Left renal pelvis (tissue), 4 donors: ENCODE data around the gene HSPA9. TPM values are rescaled to one million over a fixed set of nuclear protein-coding genes. Genes with fewer than 3 reads are reported as not detected.
A peak's percentile ranks its signal among the peaks of the same experiment; 100 is the strongest.

ENCODE experiments used
- DNase-seq, 4 donors: peaks; one replicate each; pipeline ENCODE4 v3.0.0-alpha.2; 2013; ENCODE audit warnings: low read depth in 4 of 4, low spot score in 3 of 4
- polyA plus RNA-seq, 4 donors: library from polyadenylated mRNA; unstranded; fragments of 120-200 nt; gene quantifications; one replicate each; pipeline ENCODE4 v1.2.1, GENCODE V29; 2013; ENCODE audit not compliant: insufficient read length in 4 of 4

HSPA9 gene
- polyA plus RNA-seq = 100 to 1,000 TPM; 172 to 362 (median 318) TPM

DNA sequence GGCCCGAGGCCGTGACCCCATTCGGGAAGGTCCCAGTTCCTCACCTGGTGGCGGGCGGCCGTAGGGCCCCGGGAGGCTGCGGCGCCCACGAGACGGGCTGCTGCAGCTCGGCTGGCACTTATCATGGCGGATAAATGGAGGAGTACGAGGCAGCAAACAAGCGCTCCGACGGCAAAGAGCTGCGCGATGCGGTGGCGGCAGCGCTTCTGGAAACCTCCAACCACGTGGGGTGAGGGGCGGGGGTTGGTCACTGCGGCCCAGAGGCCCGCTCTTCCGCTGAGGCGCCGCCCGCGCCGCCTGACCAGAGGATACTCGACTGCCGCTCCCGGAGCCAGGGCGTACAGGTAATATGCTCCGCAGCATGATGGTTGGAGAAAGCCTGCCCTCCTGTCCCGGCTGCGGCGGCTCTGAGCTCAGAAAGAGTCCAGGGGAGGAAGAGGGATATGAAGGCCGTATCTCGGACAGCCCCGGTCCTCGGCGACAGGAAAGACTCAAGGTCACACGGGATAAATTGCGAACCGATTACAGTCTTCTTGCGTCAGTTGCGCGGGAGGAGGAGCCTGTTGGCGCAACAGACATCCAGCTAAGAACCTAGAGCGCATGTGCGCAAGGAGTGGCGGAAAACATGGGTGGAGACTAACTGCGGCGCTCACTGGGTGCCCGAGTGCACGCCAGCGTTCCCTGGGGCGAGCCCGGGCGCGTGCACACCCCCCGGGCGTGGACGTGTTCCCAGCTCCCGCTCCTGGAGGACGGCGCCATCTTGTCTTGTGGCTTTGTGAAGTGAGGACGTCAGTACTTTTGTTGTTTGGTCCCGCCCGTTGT, at the start of gene HSPA9:
HSPA9 (minus strand) TSS at position 208 of the 822 bp plus-strand sequence; CDS start at position 125, 83 bp downstream.
- peak; percentile 99 to 100 (median 99) for DNase-seq

DNA sequence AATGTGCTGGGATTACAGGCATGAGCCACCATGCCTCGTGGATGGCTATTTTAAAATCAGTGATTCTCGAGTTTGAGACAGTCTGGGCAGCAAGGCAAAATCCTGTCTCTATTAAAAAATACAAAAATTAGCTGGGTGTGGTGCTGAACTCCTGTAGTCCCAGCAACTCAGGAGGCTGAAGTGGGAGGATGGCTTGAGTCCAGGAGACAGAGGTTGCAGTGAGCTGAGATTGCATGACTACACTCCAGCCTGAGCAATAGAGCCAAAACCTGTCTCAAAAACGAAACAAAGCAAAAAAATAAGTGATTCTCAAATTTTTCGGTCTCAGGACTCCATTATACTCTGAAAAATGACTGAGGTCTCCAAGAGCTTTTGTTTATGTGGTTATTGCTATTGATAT, 47.9 kb upstream of the HSPA9 start:
- no peak for DNase-seq

DNA sequence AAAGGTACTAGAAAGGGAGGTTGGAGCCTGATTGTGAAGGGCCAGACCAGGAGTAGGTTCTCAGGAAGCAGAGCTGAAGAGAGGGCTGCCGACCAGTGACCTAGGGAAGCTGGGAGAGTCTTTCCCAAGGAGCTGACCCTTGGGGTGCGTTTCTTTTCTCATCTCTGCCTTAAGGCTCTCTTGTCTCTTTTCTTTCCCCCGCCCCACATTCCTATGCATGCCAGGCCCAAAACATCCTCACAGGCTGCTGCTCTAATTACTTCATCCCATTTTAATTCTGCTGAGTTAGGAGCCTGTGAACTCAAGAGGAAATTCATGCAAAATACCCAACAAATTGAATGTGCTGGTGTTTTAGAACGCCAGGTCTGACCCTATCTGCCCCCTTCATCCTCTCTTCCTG, 46.9 kb upstream of the HSPA9 start:
- no peak for DNase-seq

DNA sequence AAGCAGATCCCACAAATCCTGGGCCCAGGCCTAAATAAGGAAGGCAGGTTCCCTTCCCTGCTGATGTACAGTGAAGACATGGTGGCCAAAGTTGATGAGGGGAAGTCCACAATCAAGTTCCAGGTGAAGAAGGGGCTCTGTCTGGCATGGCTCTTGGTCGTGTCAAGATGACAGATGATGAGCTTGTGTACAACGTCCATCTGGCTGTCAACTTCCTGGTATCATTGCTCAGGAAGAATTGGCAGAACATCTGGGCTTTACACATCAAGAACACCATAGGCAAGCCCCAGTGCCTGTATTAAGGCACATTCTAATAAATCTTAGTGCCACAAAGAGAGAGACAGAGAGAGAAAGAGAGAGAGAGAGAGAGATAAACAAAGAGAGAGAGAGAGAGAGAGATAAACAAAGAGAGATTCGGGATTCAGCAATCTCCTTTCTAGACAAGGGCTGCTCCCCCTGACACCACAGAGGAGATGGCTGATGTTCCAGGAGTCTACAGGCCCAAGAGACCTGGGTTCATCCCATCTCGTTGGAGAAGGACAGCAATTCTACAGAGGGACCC, 45.5 kb upstream of the HSPA9 start:
- DNase-seq = no peak

DNA sequence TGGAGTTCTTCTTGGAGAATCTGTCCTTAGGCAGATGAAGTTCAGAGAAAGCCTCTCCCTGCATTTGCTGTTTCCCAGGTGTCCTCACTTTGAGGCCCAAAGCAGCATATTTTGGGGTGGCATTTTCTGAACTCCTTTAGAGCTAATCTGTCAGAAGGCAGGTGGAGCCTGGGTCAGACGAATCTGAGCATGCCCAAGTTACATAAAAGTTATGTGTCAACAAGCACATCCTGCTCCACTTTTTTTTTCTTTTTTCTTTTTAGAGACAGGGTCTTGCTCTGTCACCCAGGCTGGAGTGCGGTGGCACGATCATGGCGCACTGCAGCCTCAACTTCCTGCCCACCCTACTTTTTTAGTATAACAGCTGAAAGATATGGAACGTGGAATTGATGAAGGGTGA, 41.3 kb upstream of the HSPA9 start:
- DNase-seq = no peak

DNA sequence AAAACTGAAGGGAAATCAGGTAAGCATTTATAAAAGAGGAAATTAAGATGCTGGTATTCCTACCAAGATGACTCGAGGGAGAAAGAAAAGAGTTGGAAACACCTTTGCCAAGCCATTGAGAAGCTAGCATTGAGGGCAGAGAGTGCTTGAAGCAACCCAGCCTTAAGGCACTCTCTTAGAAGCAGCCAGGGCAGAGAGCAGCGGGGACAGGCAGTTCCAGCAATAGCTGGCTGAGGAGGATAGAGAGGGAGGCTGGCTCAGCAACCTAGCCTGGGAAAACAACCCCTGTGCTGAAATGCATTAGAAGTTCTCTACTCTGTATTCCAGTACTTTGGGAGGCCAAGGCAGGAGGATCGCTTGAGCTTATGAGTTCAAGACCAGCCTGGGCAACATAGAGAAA, 40.3 kb upstream of the HSPA9 start:
- DNase-seq = no peak

DNA sequence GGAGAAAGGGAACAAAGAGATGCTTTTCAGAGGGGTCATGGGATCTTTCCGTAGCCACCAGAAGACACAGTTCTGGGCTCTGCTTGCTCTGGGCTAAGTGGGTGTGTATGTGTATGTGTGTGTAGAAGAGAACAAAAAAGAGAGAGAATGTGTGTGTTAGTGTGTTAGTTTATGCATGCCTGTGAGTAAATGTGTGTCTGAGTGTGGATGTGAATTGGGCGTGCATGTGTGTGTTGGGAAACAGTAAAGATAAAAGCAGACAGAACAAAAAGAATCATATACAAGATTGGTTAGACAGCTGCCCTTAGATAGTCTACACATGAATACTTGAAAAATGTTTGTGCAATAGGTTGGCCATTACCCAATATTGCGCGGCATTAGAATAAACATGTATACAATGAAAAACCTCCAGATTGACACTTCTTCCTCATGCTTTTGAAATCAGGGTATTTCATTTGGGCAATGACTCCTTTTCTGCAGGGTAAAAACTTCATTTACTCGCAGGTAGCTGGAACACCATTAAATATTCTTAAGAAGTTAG, 36.5 kb upstream of the HSPA9 start:
- no peak for DNase-seq

DNA sequence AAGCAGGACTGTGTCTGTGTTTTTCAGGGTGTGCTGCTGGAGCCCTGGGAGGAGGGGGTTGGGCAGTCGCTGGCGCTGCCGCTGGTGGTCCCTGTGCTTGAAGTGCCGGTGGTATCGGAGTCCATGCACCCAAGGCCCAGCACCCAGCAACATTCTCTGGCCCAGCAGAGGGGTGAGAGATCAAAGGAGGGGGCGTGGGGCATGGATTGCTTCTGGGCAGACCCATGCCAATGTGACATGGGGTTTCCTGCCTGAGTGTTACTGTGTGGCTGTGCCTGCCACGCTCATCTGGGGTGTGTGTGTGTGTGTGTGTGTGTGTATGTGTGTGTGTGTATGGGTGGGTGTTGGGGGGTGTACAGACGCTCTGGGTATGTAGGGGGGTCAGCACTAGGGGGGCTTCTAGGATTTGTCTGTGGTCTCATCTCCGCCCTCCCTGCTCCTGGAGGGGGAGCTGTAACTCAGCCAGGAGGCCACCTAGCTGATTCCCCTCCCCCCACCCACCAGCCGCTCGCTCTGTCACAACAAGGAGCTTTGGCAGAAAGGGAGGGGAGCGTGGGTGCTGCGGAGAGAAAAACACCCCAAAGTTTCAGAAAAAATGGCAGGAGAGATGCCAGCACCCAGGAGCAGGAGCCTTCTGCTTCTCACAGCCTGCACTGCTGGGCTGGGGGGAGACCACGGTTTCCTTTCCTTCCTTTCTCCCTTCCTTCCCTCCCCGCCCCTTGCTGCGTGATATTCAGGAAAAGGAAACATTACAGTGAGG, 35.9 kb upstream of the HSPA9 start:
- DNase-seq = peak in 2 of 4 donors; percentile 60 to 66

DNA sequence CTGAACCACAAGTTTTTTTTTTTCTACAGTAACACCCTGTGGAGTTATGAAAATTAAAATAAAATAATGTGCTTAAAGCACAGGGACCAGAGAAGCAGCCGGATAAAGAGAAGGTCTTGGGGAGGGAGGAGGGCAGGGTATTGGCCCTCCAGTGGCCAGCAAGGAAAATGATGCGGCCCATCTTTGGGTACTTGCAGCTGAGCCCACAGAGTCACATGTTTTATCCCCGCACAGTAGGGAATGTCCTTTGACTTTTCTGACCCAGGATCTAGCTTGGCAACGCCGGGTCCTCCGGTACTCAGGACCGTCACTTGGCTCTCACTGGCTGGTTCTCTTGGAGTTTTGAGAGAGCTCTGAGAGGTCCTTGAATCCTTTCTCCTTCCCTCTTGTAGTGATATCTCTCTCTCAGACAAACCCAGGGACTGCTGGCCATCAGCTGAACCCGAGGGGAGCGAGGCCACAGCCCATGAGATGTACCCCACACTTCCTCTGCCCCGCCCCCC, 35.3 kb upstream of the HSPA9 start:
- no peak for DNase-seq

DNA sequence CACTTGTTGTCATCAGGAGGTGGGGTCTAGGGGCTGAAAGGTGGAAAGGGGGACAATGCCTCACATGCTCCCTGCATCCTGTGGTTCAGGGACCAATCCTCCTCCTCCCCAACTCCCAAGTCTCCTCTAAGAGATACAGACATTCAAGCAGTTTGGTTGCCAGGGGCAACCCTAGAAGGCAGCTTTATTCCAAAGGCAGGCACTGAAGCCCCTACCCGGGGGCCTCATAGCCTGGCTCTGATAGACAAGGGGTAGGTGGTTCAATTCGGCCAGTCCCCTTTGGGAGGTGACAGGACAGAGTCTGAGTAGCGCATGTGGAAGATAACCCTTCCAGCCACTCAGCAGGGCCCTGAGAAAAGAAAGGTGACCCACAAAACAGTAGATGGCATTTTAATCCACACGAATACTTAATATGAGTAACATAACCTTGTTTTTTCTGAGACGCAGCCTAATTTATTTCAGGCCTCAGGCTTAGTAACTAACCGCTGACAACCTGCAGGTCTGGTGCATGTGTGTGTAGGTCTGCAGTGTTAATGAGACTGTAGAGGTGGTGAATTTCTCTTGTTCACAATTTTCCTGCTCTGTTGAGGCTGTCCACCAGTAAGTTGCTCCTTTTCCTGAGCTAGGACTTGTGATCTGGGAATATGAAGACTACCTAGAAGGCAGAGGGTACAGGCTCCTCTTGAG, 31.3 kb upstream of the HSPA9 start:
- DNase-seq = no peak

DNA sequence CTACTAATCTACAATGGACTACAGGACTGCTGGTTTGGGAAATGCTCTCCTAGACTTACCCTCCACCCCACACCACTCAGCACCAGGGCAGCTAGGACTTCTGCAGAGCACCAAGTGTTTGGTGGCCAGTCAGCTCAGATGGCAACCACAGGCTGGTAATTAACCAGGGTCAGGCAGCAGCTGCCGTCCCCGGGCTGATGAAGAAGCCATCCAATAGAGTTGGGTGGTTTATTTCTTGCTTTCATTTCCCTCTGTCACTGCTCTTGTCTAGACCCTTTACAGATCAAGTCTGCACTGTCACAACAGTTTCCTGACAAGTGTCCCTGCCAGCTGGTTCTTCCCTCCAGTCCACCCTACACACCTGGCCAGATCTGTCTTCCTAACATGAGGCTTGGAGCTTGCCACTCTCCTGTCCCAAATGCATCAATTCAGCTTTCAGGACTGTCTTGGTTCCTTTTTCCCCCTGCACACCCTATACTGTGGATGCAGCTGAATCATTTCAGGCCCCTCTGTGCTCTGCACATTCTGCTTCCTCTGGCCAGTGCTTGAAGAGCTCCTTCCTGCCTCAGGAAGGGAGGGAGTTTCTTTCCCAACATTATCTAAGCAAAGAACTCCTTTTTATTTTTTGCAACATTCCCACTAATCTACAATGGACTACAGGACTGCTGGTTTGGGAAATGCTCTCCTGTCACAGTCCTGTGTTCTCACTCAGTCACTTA, 30.2 kb upstream of the HSPA9 start:
- DNase-seq = no peak

DNA sequence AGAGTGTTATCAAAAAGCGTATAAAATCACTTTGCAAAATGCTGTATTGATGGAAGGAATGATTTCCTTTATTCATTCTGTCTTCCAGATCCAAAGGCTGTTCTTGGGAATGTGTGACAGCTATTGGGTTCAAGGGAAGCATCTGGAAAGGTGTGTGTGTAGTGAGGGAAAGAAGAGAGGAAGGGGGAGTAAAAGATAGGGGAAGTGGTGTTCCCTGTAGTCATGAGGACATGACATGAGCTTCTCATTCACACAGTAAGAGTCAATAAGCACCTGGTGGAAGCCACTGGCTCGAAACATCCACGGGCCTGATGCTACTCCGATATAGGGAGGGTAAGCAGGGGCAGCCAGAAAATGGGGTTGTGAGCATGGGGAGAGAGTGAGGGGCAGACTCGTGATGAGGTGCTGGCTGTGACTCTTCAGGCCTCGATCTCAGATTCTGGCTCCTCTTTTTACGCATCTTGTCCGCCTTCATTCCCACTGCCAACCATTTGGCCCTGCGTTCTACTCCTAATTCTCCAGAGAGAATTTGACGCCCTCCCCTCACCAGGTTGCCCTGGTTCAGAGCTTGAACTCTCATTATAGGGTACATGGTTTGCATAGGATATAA, 29.1 kb upstream of the HSPA9 start:
- DNase-seq = no peak

DNA sequence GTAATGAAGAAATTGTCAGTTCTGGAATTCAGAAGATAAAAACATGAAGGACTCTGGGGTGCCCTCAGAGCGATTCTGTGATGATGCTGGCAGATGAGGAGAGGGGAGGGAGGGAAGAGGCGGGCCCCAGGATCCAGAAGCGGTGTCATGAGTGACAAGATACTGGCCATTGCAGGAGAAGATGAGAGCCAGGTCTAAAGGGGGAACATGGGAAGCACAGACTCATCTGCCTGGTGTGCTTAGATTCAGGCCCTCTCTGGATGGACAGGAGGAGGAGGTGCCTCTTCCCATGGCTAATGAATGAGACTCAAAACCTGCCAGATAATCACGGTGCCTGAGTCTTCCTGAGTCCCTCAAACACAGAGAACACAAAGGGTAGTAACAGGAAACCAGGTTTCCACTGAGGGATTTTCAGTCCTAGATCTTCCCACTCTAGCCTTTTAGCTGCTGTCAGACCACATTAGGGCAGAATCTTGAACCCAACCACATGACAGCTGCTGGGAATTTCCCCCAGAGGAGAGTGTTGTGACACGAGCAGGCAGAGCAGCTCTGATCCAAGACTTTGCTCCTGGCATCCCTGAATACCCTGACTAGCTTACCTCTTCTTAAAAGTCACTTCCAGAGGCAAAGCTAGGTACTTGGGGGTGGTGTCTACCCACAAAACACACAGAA, 28.2 kb upstream of the HSPA9 start:
- DNase-seq = no peak

DNA sequence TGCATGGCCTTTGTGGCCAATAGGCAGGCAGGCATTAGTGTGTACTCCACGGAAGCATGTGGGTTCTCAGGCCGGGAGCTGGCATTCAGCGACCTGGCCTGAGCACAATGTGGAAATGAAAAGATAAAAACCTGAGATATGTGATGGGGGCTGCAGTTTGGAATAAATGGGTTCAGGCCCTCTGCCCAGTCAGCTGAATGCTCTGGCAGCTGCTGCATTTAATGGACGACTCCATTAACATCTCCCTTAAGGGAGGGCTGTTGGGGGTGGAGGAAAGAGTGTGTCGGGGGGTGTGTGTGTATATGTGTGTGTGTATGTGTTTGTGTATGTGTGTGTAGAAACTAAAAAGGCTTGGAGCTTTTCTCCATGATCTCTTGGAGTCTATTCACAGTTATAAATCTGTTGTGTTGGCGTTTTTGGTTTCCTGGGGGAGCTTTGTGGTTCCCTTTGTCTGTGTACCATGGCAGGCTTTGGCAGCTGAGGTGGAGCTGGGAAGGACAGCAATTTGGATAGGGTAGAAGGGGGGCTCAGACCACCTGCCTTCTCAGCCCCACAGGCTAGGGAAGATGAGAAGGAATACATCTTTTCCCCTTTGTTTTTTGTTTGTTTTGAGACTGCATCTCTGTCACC, 27.3 kb upstream of the HSPA9 start:
- DNase-seq = no peak

DNA sequence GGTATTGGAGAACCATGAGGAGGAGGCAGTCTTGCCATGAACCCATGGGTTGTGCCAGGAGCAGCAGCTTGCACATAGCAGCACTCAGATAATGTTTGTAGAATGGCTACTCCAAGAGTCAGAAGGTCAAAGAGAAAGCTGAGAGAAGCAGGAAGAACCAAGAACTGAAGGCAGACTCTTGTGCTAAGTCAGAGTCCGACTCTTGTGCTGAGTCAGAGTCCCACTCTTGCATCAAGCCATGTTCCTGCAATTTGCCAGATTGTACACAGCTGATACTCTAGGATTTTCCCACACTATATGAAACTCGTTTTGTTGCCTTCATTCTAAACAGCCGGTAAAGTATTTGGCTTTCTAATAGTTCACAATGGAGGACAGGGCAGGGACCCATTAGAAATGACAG, 26.2 kb upstream of the HSPA9 start:
- DNase-seq = no peak

DNA sequence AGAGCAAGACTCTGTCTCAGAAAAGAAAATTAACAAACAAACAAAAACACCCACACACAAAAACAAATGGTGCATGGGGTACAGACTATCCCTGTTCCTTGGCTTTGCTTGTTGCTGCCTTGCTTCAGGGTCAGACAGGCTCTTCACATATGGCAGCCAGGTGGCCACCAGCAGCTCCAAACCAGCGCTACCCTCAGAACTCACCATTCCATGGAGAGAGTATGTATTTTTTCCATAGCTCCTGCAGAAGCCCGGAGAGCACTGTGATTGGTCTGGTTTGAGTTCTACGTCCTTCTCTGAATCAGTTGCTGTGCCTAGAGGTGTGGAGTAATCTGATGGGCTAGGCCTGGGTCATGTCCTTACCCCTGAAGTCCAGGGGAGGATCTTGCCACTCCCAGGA, 25.2 kb upstream of the HSPA9 start:
- DNase-seq = no peak

DNA sequence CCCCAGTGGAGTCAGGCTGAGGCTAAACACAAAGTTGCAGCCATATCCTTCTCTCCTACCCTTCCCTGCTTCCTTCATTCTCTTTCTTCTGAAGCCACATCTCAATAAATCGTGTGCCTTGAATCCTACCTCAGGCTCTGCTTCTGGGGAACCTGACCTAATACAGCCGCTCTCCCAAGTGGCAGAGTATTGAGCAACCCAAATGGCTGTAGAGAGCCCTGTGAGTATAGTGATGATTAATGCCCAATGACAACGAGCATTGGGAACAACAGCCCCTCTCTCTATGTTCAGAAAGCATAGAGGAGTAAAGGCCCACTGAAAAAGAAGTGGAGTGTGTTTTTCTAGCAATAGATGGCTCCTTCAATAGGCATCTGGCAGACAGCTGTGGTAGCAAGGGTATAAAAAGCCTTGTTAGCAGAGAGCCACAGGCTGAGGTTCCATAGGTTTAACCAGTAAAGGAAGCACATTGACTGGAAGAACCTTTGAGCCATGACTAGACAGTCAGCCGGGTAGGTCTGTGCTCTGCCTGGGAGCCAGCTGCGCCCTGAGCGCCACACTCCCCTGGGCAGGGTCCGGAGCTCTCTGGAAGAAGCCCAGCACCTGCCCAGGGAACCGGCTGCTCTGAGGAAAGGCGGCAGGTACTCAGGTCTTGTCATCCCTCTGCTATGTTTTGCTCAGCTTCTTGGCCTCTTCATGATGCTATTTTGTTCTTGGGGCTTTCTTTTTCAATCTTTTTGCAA, 22.6 kb upstream of the HSPA9 start:
- no peak for DNase-seq
